NCI-H82 treated with DMSO at 0.1 percent for 48 hours (cell line): ENCODE measurements around the gene RAD51B.
"Not testable (repeated sequence)": the region's sequence is repeated elsewhere in the genome, so short reads cannot be mapped to it uniquely, and the experiment has no call there.

Experiments used
- DNase-seq: peaks from one replicate; lab custom pipeline; 2025; ENCODE audit not compliant: unreplicated experiment; lab: John Stamatoyannopoulos, UW

RAD51B gene

DNA sequence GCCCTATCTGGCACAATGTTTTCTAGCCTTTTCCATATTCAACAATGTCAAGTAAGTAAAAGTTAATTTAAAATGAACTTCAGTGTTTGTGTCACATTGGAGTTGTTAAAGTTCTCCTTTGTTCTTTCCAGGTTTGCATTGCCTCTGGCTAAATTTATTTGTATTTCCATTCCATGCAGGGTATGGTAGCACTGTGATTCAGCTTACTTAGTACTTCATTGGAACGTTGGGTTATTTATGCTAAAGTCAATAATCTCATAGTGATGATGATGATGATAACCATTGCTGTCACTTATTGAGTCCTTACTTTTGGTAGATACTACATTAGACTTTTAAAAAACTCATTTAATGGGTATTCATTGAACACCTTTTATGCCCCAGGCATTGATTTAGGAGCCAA lies 286.9 kb downstream of the RAD51B start:
- DNase-seq = no peak

DNA sequence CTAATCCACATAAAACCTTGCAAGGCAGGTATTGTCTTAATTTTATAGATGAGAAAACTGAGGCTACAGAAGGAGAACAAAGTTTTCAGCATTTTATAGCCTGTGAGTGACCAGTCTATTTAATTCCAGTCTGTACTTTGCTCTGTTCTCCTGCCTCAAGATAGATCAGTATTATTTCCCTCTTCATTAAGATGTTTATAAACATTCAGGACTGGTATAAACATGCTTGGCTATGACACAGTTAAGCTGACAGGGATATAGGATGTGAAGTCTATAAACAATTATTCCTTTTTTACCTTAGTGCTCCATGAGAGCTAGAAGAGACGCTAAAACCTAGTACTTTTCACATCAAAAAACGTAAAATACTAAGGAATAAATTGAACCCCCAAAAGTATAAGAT lies 287.3 kb downstream of the RAD51B start:
- DNase-seq = no peak

DNA sequence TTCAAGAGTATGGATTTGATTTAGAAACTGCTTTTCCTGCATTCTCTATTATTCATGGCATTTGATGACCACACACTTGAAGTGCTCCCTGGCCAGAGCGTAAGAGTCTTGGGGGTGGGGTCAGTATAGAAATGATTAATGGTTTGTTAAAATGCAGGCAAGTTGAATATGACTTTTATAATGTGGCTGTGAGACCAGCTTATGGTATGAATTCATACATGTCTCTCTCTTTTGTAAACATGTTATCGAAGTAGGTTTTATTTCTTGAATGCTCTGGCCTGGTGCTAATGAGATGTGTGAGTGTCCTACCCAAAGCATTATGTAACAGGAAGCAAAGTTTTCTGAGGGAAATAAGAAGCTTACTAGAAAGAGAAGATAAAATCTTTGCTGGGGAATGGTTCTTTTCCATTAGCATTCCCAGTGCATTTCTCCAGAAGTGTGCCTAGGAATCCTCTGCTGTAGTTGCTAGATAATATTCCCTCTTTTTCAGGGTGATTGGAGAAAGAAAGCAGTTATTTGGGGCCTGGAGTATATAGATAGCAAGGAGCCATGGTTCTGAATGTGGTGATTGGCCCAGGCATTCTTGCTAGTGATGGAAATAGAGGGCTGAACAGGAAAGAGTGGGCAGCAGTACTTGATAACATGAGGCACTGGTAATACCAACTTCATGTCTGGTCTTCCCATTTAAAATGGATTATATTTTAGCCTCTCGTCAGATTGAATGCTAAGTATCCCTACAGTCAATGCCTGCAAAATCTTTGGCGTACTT lies 289.7 kb downstream of the RAD51B start:
- no peak for DNase-seq

DNA sequence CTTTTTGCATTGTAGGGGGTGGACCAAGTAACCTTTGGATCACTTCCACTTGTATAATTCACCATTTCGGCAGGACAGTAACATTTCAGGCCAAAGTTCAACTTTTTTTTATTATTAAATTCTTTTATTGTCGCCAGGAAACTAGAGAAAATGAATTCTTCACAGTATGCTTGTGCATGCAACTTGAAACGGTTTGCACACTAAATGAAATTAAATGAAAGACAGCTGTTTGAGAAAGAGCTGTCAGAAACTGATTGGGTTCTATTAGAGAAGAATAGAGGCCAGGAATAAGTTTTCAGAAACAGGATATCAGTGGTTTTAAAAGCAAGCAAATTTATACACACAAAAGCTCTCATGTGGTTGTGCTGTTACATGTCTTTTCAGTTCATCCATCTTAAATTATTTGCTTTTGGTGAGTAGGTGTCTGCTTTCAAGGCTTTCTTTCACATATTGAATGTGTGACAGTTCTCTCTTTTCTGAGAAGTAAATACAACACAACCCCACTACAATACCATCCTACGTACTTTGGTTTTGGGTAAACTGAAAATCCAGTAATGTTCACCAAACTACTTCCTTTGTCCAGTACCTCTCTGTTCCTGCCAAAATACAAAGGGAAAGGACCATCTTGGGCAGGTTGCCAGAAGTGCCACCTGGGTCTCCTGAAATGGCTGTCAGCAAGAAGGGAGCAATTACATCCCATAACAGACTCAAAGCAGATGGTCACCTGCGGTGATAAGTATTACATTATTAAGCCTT lies 291.7 kb downstream of the RAD51B start:
- no peak for DNase-seq

DNA sequence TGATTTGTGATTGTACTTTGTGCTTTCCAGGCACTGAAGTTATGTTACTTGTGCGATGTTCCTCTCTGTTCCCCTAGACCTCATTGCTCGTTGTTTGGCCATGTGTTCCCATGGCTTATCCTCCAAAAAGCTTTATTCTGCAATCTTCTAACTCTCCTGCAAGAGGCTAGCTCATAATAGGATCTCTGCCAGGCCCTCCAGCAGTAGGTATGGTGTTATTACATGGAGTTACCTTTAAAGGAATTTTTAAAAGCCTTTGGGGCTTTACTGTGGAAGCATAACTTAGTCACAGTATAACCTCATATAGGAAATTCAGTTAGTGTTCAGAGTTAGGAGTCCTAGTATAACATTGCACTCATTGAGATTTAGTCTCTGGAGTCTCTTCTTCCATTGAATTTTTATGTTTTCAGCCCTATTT lies 292.3 kb downstream of the RAD51B start:
- DNase-seq = peak; percentile 96

DNA sequence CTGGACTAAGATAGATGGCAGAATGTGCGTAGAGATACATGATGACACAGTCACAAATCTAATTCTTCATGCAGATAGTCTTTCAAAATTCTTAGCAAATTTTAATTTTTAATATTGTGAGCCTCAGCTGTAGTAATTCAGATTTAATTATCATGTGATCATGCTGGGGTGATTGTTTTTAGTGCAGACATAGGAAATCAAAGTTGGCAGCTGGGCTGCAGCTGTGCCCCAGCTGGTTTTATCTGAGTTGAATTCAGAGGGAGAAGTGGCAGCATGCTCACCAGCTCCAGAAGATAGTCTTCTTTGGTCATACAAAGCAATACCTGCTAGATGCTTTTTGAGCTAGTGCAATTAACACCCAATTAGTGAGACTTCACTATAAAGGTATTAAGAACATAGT lies 292.9 kb downstream of the RAD51B start:
- DNase-seq = no peak

DNA sequence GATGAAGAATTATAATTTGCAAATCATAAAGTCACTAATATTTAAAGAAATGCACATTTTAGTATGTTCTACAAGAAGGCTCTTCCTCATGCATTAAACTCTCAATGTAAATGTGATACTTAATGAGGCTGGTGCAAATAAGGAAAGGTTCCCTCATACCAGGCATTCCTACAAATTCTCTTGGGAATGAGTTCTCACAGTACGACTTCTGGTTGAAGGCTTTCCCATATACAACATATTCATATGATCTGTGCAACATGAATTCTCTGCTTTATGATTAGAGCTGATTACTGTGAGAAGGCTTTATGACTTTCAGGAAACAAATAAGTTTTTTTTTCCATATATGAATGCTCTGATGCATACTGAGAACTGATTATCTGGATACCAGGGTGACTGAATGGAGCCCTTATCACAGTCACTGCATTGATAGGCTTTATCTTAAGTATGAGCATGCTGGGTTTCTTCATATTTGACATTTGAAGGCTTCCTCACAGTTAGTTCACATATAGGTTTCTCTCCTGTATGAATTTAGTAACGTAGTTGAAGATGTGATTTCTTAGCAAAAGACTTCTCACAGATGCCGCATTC lies 293.9 kb downstream of the RAD51B start:
- no peak for DNase-seq

DNA sequence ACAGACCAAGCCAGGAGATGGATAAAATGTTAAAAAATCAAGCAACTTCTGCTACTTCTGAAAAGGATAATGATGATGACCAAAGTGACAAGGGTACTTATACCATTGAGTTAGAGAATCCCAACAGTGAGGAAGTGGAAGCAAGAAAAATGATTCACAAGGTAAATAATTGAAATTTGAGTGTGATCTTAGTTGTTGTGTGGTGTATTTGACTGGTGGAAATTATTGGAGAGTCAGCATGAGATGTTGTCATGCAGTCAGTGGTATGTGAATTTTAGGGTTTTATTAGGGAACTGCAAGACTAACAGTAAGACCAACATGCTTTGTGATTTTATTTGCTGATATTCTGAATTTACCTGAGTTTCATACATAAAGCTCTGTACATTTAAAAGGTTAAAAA lies 296.4 kb downstream of the RAD51B start:
- DNase-seq = not testable (repeated sequence)

DNA sequence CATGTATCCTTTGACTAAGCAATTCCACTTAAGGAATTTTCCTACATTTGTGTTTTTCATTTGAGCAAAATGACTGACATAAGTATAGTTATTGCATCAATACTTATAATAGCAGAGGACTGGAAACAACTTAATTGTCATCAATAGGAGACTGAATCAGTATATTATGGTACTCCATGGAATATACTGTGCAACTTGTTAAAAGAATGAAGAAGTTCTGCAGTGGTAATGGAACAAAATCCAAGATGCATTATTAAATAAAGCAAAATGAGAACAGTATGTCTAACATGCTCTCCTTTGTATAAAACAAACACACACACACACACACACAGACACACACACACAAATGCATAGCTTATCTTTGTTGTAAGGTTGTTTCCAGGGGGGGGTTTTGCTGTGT lies 303.1 kb downstream of the RAD51B start:
- DNase-seq = no peak

DNA sequence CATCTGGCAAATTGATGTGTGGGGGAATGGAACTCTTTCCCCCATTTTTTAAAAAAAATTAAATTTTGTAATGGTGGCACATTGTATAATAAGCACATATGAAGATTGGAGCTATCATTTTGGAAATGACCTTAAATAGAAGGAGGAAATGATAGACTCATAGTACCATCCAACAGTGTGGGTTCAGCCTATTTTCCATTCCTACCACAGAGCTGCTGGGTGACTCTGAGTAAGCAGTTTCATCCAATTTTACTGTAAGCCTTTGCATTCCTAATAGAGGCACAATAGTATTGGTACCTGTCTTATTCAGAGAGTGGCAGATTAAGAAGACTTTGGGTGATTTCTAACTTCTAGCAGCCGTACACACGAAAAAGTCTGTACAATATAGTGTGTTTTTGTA lies 304.5 kb downstream of the RAD51B start:
- DNase-seq = no peak

DNA sequence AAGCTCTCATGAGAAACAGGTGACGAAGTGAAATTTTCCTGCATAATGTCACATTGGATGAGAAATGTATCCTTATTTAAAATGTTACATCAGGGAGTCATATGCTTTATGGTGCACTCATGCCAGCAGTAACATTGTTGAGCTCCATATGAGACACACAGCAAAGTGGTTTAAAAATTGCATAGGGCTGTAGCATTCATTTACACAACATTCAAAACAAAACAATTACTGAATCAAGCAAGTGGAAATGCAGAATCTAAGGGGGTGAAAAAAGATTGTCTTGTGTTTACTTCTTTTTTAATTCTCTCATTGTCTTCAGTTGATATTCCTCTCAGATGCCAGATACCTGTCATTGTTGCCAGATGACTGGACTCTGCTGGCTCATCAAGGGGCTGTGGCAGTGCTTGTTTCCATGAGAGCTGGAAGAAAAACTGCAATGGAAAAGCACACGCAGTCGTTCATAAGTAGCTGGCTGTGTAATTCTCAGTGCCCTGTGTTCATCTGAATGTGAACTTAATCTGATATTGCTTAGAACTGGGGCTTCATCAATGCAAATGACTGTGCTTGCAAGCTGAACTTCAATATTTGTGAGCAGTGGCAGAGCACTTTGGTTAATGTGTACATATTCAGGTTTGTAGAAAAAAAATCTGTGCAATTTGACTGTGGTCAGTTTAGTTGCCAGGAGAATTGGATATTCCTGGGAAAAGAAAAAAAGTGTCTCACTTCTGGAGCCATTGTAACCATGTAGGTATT lies 305.6 kb downstream of the RAD51B start:
- no peak for DNase-seq

DNA sequence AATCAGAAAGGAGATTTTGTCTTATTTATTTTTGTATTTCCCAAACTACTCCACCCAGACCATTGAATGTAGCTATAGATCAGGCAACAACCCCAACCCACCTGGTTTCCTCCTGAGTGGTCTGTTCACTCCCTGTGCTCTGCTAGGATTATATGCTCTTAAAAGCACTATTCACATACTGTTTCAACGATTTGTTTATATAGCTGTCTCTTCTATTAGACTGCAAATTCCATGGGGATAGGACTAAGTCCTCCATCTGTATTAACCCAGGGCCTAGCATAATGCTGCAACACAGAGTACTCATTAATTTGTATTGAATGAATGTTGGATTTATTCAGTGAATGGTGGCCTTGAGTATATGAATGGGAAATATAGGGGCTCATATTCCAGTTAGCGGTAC lies 307.6 kb downstream of the RAD51B start:
- DNase-seq = no peak

DNA sequence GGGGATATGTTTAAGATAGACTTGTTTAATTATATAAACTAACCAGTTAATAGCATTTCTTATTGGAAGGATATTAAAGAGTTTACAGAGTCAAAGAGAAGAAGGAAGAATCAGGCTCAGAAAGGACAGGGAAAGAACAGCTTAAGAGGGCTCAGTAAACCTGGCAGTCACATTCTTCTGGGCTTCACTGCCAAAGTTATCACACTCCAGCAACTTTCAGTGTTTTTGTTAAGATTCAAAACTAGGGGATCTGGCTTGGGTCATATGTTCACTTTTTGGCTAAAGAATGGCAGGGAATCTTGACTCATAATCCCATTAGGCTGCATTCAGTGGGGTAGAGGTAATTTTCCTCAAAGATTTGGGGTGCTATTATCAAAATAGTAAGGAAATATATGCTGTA lies 312.3 kb downstream of the RAD51B start:
- DNase-seq = no peak

DNA sequence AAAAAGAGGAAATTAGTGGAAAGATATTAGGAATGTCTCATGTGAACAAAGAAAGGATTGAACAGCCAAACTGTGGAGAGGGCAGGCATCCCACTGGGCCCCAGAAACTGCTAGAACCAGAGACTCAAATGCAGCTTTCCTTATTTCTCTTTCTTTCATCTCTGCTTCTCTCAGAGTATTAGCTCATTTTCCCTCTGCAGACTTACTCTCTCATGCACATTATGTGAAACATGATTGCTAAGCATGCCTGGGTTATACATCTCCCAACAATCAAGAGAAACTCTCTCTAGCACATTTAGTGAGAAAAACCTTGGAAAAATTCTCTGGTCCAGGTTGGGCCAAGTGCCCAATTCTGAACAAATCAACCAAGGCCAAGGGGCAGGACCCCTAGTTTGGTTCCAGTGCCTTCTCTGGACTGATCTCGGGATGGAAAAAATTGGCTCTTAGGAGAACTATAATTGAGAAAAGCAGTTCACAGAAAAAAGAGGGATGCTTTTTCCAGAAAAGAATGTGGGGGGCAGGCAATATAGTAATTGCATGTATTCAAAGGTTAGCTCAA lies 313.1 kb downstream of the RAD51B start:
- no peak for DNase-seq

DNA sequence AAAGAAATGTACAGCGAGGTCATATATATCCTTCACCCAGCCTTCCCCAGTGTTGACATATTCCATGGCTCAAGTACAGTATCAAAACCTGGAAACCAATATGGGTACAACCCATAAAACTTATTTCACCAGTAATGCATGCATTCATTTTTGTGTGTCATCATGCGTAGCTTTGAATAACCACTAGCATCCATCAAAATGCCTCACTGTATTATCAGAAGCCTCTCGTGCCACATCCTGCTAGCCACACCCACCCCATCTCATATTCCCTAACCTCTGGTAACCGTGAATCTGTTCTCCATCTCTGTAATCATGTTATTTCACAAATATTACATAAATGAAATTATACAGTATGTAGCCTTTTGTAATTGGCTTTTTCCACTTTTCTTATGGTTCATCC lies 314.3 kb downstream of the RAD51B start:
- no peak for DNase-seq

DNA sequence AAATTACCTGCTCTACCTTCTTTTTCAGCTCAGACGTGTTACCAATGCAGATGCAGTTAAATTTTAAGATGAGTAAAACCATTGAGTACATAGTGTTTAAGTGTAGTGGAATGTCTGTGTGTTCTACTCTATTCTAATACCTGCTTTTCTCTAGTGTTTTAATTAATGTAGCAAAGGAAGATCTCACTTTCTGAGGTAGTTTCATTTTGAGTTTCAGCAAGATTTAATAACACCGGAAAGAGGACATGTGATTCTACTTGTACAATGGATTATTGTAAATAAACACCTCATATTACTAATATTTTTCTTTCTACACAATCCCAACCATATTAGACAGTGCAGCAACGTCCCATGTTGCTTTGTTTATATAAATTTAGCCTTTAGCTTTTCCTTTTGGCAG lies 315.4 kb downstream of the RAD51B start:
- no peak for DNase-seq

DNA sequence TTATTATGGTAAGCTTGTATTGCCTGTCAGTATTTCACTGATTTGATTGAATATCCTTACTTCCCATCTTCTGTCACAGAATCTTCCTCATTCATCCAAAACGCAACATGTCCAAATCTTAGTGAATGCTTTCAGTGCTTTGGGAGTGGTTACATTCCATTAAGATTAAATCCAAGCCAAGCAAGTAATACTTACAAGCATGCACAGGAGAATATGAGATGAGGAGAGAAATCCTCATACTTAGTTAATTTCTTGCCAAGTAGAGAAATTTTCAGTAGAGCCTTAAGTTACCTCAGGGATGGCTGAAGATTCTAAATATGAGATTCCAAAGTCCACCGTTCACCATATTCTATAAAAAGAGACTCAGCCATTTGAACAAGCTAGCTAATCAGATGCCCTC lies 316.0 kb downstream of the RAD51B start:
- no peak for DNase-seq

DNA sequence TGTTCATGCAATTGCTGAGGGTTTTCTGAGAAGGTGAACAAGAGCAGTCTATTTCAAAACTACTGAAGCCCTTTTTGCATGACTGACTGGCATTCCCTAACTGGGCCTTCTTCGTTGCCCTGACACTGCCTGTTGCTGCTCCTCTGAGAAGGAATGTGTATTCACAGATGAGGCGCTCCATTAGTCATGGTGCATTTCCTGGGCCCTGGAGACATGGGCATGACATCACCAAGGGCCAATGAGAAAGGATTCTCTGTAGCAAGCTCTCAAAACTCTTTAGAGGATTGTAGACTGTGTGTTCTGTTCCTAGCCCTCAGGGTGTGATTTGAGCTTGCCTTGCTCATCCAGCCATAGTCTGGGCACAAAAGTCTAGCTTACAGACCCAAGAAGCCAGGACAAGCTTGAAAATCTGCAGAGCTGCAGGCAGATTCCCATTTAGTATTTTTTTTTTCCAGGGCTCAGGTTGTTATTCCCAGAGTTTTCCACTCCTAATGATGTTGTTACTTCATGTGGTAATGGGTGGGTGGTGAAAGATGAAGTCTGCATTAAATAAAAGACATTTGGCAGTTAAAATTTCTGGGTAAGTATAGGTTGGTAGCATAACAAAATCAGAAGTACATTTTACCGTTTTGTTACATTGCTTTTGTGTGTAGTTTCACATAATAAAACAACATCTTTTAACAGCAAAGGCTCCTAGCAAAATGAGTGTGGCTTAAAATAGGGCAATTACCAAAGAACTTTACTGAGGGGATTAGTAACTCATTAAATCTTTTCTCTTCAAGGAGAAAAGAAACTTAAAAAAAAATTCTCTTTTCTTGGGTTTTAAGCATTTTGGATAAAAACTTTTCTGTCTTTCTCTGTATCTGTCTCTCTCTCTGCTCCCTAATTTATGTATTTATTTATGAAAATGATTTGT lies 318.4 kb downstream of the RAD51B start:
- no peak for DNase-seq

DNA sequence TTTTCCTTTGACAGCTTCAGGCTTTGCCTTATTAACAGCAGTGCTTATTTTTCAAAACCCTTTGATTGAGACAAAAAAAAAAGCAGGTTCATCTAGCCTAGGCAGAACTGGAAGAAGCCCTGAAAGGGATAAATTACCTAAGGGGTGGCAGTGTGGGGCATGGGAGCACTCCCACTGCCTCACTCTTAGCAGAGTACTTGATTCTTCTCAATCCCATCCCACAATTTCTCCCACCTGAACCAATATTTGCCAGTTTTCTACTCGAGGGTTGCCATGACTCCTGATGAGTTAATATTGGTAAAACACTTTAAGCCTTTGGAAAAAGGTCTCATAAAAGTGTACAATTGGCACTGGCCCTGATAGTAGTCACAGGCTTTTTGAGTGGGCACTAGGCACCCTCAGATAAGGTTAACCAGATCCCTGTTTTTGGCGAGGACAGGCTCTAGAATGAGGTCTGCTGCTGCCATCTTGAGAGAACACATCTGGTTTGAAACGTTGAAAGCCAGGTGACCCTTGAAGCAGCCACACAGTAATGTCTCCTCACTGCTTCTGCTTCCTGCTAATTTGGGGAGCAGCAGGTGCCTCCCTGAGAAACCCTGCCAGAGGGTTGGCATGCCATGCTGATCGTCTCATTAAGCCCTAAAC lies 320.0 kb downstream of the RAD51B start:
- DNase-seq = no peak
